ENCODE results near the gene STARD3. TPM values are rescaled to one million over a fixed set of nuclear protein-coding genes. Genes with fewer than 3 reads are reported as not detected.
A peak's percentile ranks its signal among the peaks of the same experiment; 100 is the strongest.

STARD3 gene
- total and polyA plus RNA-seq, 9 of the 15 experiments (the other 6 are each of a cell fraction or from before 2014, with no cell fraction given), result 0.63 to 87.0 (median 46.0) TPM

GRCh38 chr17:39636927-39637736, at the start of gene STARD3 (continued):
- TF ChIP-seq CHD4 (IDR thresholded peaks at IDR 0.05; ENCODE audit: insufficient read depth, insufficient replicate concordance, low read depth, low read length, poor library complexity, severe bottlenecking) (no peak), ZNF274 (IDR thresholded peaks at IDR 0.05; ENCODE audit: borderline replicate concordance, low read depth, low read length) (no peak), ZEB2 (IDR thresholded peaks at IDR 0.05) (peak; percentile 95), ZNF398 (CRISPR knock-in tag; IDR thresholded peaks at IDR 0.05) (no peak), NRF1 (conservative IDR thresholded peaks at IDR 0.05 in 1 of 2, IDR thresholded peaks at IDR 0.05 in 1 of 2) (peak; percentile 90 to 92), KDM4B (IDR thresholded peaks at IDR 0.05; ENCODE audit: borderline replicate concordance in 2 of 2, low read depth in 1 of 2) (peak in 1 of 2 experiments; percentile 86; a peak in 2 of 4 replicates), ELF2 (CRISPR knock-in tag; IDR thresholded peaks at IDR 0.05) (peak; percentile 80), NUFIP1 (IDR thresholded peaks at IDR 0.05; ENCODE audit: partially characterized antibody) (no peak), ZNF668 (CRISPR knock-in tag; IDR thresholded peaks at IDR 0.05) (no peak), ZKSCAN3 (CRISPR knock-in tag; IDR thresholded peaks at IDR 0.05) (no peak), HMBOX1 (IDR thresholded peaks at IDR 0.05) (no peak), THAP7 (CRISPR knock-in tag; IDR thresholded peaks at IDR 0.05) (no peak), NFE2 (IDR thresholded peaks at IDR 0.05; ENCODE audit: low read depth) (0 out of 2 replicates have a peak, but pooled peaks have one; percentile 16), ZMIZ1 (IDR thresholded peaks at IDR 0.05; ENCODE audit: low read depth in 2 of 2, low read length in 2 of 2) (no peak), E4F1 (CRISPR knock-in tag; IDR thresholded peaks at IDR 0.05; ENCODE audit: borderline replicate concordance) (no peak), SMARCB1 (IDR thresholded peaks at IDR 0.05; ENCODE audit: insufficient read length, low read depth) (no peak), LCOR (CRISPR knock-in tag; IDR thresholded peaks at IDR 0.05) (no peak)
